ENCODE results near the gene CDK2. TPM values are rescaled to one million over a fixed set of nuclear protein-coding genes. Genes with fewer than 3 reads are reported as not detected.

Gene CDK2
- polyA plus RNA-seq, 1 donor (not counting 4 experiments of a cell fraction or from before 2014, with no cell fraction given), result 49.3 TPM

DNA sequence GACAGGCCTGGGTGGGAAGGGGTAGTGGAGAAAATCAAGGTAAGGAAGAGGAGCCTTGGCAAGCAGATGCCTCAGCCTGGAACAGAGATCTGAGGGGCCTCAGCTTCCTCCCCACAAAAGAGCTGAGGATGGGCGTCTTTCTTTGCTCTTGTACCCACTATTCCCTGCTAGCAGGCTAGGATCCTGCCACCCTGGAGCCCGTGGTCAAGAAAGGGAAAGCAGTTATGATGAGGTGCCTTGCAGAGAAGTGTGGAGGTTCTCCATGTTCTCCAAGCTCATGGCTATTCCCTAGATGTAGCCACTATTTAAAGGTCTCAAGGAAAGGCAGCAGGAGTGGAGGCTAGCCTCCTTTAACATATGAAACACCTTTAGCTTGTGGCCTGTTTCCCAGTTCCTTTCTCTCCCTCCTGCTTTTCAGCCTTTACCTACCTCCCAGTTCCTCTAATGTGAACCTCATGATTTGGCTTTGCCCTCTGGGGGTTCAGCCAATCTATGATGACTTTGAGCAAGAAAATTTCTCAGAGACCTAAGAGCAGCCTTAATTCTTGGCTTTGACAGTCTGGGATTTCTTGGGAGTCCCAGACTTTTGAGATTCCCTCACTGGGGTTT lies 55.4 kb downstream of the CDK2 start:
- FAIRE-seq (no peak), DNase-seq (ENCODE audit: low read depth, low spot score) (no peak)
- H3K4me2 ChIP-seq (ENCODE audit: control insufficient read depth, extremely low read depth, insufficient read depth, low read depth, low read length), result no peak overlapping the region
- no peak overlapping the region for H2AFZ ChIP-seq (ENCODE audit: control insufficient read depth, low read length)
- no peaks in the 10 kb centered on the region for H3K36me3 ChIP-seq (ENCODE audit: control insufficient read depth in 2 of 2, extremely low read depth in 1 of 2, insufficient read depth in 2 of 2, low read length in 2 of 2)
- no peaks in the 10 kb centered on the region for H3K4me1 ChIP-seq (ENCODE audit: control insufficient read depth, extremely low read depth, insufficient read depth, low read length)
- H3K9ac ChIP-seq (ENCODE audit: control insufficient read depth, extremely low read depth, insufficient read depth, low read length), result no peak overlapping the region
- no peaks in the 10 kb centered on the region for H4K20me1 ChIP-seq (ENCODE audit: control insufficient read depth, extremely low read depth, insufficient read depth, low read length)
- H3K27me3 ChIP-seq (ENCODE audit: control insufficient read depth, extremely low read depth, insufficient read depth, low read length), result no peaks in the 10 kb centered on the region
- no peaks in the 10 kb centered on the region for H3K9me3 ChIP-seq (ENCODE audit: control insufficient read depth, low read depth, low read length)
- dilution Hi-C loops (cut with MboI; ENCODE audit: extremely low pct_ligation_motif_present, low sequenced_read_pairs), result no loop called here
- no peak overlapping the region for H3K27ac ChIP-seq (ENCODE audit: control insufficient read depth, insufficient read depth, low read length)
- no peaks in the 10 kb centered on the region for H3K9me1 ChIP-seq (ENCODE audit: control insufficient read depth, extremely low read depth, insufficient read depth, low read length)
- H3K79me2 ChIP-seq (ENCODE audit: control insufficient read depth, insufficient read depth, low read length), result no peaks in the 10 kb centered on the region
- H3K4me3 ChIP-seq (ENCODE audit: control insufficient read depth in 2 of 3, extremely low read depth in 1 of 3, insufficient read depth in 2 of 3, low read depth in 1 of 3, low read length in 3 of 3), result no peak overlapping the region
- no peak for TF ChIP-seq EZH2 (IDR thresholded peaks at IDR 0.05; ENCODE audit: low read length)
- TF ChIP-seq, protein P1, sequence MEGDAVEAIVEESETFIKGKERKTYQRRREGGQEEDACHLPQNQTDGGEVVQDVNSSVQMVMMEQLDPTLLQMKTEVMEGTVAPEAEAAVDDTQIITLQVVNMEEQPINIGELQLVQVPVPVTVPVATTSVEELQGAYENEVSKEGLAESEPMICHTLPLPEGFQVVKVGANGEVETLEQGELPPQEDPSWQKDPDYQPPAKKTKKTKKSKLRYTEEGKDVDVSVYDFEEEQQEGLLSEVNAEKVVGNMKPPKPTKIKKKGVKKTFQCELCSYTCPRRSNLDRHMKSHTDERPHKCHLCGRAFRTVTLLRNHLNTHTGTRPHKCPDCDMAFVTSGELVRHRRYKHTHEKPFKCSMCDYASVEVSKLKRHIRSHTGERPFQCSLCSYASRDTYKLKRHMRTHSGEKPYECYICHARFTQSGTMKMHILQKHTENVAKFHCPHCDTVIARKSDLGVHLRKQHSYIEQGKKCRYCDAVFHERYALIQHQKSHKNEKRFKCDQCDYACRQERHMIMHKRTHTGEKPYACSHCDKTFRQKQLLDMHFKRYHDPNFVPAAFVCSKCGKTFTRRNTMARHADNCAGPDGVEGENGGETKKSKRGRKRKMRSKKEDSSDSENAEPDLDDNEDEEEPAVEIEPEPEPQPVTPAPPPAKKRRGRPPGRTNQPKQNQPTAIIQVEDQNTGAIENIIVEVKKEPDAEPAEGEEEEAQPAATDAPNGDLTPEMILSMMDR (optimal IDR thresholded peaks at IDR 0.05 in 1 of 3, IDR thresholded peaks at IDR 0.05 in 1 of 3, conservative IDR thresholded peaks at IDR 0.05 in 1 of 3; ENCODE audit: extremely low read depth in 1 of 3, insufficient read depth in 2 of 3, low read length in 3 of 3), result no peak

Other genes with a start within 250 kb of the CDK2 start
- 0.67 to 1.2 TPM (median 0.77 TPM) in 3 replicates for gene RDH5, start 246.4 kb upstream of the CDK2 start, polyA plus RNA-seq
- gene CD63, start 237.8 kb upstream of the CDK2 start, polyA plus RNA-seq, result 517 to 917 TPM (median 749 TPM) in 3 replicates
- gene GDF11, start 223.7 kb upstream of the CDK2 start, polyA plus RNA-seq, result 2.5 to 6.2 TPM (median 2.7 TPM) in 3 replicates
- 117 to 168 TPM (median 119 TPM) in 3 replicates for gene SARNP, start 149.1 kb upstream of the CDK2 start, polyA plus RNA-seq
- gene ORMDL2, start 148.8 kb upstream of the CDK2 start, polyA plus RNA-seq, result 108 to 129 TPM (median 114 TPM) in 3 replicates
- 6.1 to 8.5 TPM (median 7.7 TPM) in 3 replicates for gene DNAJC14, start 137.2 kb upstream of the CDK2 start, polyA plus RNA-seq
- gene MMP19, start 123.9 kb upstream of the CDK2 start, polyA plus RNA-seq, result 2.2 to 4.1 TPM (median 2.7 TPM) in 3 replicates
- 43.6 to 63.4 TPM (median 61.6 TPM) in 3 replicates for gene PYM1, start 38.9 kb upstream of the CDK2 start, polyA plus RNA-seq
- gene DGKA, start 35.7 kb upstream of the CDK2 start, polyA plus RNA-seq, result 161 to 263 TPM (median 174 TPM) in 3 replicates
- gene PMEL, start 788 bp upstream of the CDK2 start, polyA plus RNA-seq, result 1.3 to 2.1 TPM (median 1.4 TPM) in 3 replicates
- 132 to 162 TPM (median 138 TPM) in 3 replicates for gene RAB5B, start 7.2 kb downstream of the CDK2 start, polyA plus RNA-seq
- gene SUOX, start 30.4 kb downstream of the CDK2 start, polyA plus RNA-seq, result 9.0 to 10.8 TPM (median 9.4 TPM) in 3 replicates
- gene IKZF4, start 54.2 kb downstream of the CDK2 start, polyA plus RNA-seq, result 0.97 to 1.8 TPM (median 1.1 TPM) in 3 replicates
- 663 to 1,841 TPM (median 663 TPM) in 3 replicates for gene RPS26, start 75.1 kb downstream of the CDK2 start, polyA plus RNA-seq
- 13.6 to 19.8 TPM (median 16.4 TPM) in 3 replicates for gene ERBB3, start 113.3 kb downstream of the CDK2 start, polyA plus RNA-seq
- gene PA2G4, start 137.7 kb downstream of the CDK2 start, polyA plus RNA-seq, result 247 to 505 TPM (median 480 TPM) in 3 replicates
- 7,566 to 10,481 TPM (median 10,062 TPM) in 3 replicates for gene RPL41, start 149.8 kb downstream of the CDK2 start, polyA plus RNA-seq
- 0.81 to 1.0 TPM (median 0.85 TPM) in 3 replicates for gene ZC3H10, start 151.4 kb downstream of the CDK2 start, polyA plus RNA-seq
- 140 to 205 TPM (median 141 TPM) in 3 replicates for gene ESYT1, start 161.4 kb downstream of the CDK2 start, polyA plus RNA-seq
- gene MYL6B, start 185.8 kb downstream of the CDK2 start, polyA plus RNA-seq, result 42.3 to 44.9 TPM (median 44.9 TPM) in 3 replicates
- 3,666 to 4,542 TPM (median 4,521 TPM) in 3 replicates for gene MYL6, start 191.5 kb downstream of the CDK2 start, polyA plus RNA-seq
- 23.3 to 37.6 TPM (median 32.5 TPM) in 3 replicates for gene SMARCC2, start 222.7 kb downstream of the CDK2 start, polyA plus RNA-seq

Measured in keratinocyte (primary cell).